Effector memory CD8-positive, alpha-beta T cell (primary cell): ENCODE data around the gene LARP1.
"Not testable (repeated sequence)": the region's sequence is repeated elsewhere in the genome, so short reads cannot be mapped to it uniquely, and the experiment has no call there.

ENCODE experiments used
- ATAC-seq: fragments of 150-1000 bp; cut with Tn5 transposase; replicated peaks from 2 replicates; pipeline ENCODE4 v1.10.0; 2021; ENCODE audit warnings: mild to moderate bottlenecking, moderate library complexity
- DNase-seq, 3 experiments: peaks; one replicate each; pipeline ENCODE4 v3.0.0; 2021
- H3K27ac Mint-ChIP-seq, 2 donors: one replicate each; pipeline ENCODE4 v1.8.0; 2022; ENCODE audit warnings: mild to moderate bottlenecking in 2 of 2, mixed read lengths in 2 of 2, moderate library complexity in 2 of 2
- H3K27me3 Mint-ChIP-seq, 2 donors: one replicate each; pipeline ENCODE4 v1.8.0; 2022; ENCODE audit warnings: mixed read lengths in 2 of 2
- H3K36me3 Mint-ChIP-seq: one replicate; pipeline ENCODE4 v1.8.0; 2022; ENCODE audit warnings: mild to moderate bottlenecking, moderate library complexity, mixed read lengths; ENCODE audit not compliant: insufficient read depth
- H3K4me1 Mint-ChIP-seq, 2 donors: one replicate each; pipeline ENCODE4 v1.8.0; 2022; ENCODE audit warnings: low read depth in 2 of 2, mixed read lengths in 2 of 2
- H3K4me3 Mint-ChIP-seq, 2 donors: one replicate each; pipeline ENCODE4 v1.8.0; 2022; ENCODE audit warnings: mild to moderate bottlenecking in 2 of 2, mixed read lengths in 2 of 2, moderate library complexity in 2 of 2
- H3K9me3 Mint-ChIP-seq, 2 donors: one replicate each; pipeline ENCODE4 v1.8.0; 2022; ENCODE audit warnings: mixed read lengths in 2 of 2

LARP1 gene

GRCh38 chr5:154743812-154744211 lies 11.4 kb upstream of the LARP1 start:
- no peaks in the 10 kb centered on the region for H3K9me3 Mint-ChIP-seq
- no peaks in the 10 kb centered on the region for H3K36me3 Mint-ChIP-seq
- ATAC-seq (no peak), DNase-seq (no peak)
- H3K27me3 Mint-ChIP-seq = no peaks in the 10 kb centered on the region
- H3K27ac Mint-ChIP-seq = no peak overlapping the region
- no peak overlapping the region for H3K4me3 Mint-ChIP-seq
- H3K4me1 Mint-ChIP-seq = no peaks in the 10 kb centered on the region

- ATAC-seq (no peak), DNase-seq (no peak)
- no peaks in the 10 kb centered on the region for H3K36me3 Mint-ChIP-seq
- no peaks in the 10 kb centered on the region for H3K9me3 Mint-ChIP-seq
- no peaks in the 10 kb centered on the region for H3K4me1 Mint-ChIP-seq
- no peak overlapping the region for H3K27ac Mint-ChIP-seq
- H3K4me3 Mint-ChIP-seq = no peak overlapping the region
- H3K27me3 Mint-ChIP-seq = no peaks in the 10 kb centered on the region
These were observed 9.8 kb upstream of the LARP1 start for GRCh38 chr5:154745349-154745748.

GRCh38 chr5:154749491-154749890 lies 5.7 kb upstream of the LARP1 start:
- H3K27me3 Mint-ChIP-seq = no peaks in the 10 kb centered on the region
- no peak overlapping the region for H3K27ac Mint-ChIP-seq
- H3K4me3 Mint-ChIP-seq = no peak overlapping the region
- H3K4me1 Mint-ChIP-seq = peaks cover 8 to 12% of the 10 kb centered on the region in 2 donors
- DNase-seq (no peak), ATAC-seq (no peak)
- no peaks in the 10 kb centered on the region for H3K9me3 Mint-ChIP-seq
- peaks cover 6% of the 10 kb centered on the region for H3K36me3 Mint-ChIP-seq

GRCh38 chr5:154750641-154751040 lies 4.5 kb upstream of the LARP1 start:
- H3K27ac Mint-ChIP-seq, H3K9me3 Mint-ChIP-seq, ATAC-seq, H3K27me3 Mint-ChIP-seq, DNase-seq, H3K4me3 Mint-ChIP-seq, H3K36me3 Mint-ChIP-seq: not testable (repeated sequence)
- H3K4me1 Mint-ChIP-seq = peaks cover 10 to 18% of the 10 kb centered on the region in 2 donors

- Mint-ChIP-seq H3K27ac (no peak overlapping the region), H3K4me1 (peaks cover 14 to 23% of the 10 kb centered on the region in 2 donors), H3K36me3 (peaks cover 14% of the 10 kb centered on the region), H3K9me3 (no peaks in the 10 kb centered on the region), H3K4me3 (no peak overlapping the region), H3K27me3 (no peaks in the 10 kb centered on the region)
- DNase-seq = no peak
- ATAC-seq = no peak
These were observed 3.3 kb upstream of the LARP1 start for GRCh38 chr5:154751854-154752253.

- no peak for DNase-seq
- H3K27ac Mint-ChIP-seq = peak overlapping the region; percentile 91 to 94
These were observed 1.4 kb upstream of the LARP1 start for GRCh38 chr5:154753792-154754191.

GRCh38 chr5:154754460-154755360 lies 467 bp upstream of the LARP1 start:
- peak; percentile 85 for ATAC-seq
- Mint-ChIP-seq H3K4me3 (peak overlapping the region; percentile 75 to 94), H3K4me1 (peaks cover 37 to 46% of the 10 kb centered on the region in 2 donors), H3K9me3 (no peaks in the 10 kb centered on the region), H3K27me3 (no peaks in the 10 kb centered on the region), H3K36me3 (peaks cover 20% of the 10 kb centered on the region), H3K27ac (peak overlapping the region; percentile 91 to 94)
- DNase-seq = peak; percentile 99 to 100 (median 100)

More at GRCh38 chr5:154753792-154754191, 1.4 kb upstream of the LARP1 start:
- Mint-ChIP-seq H3K9me3 (no peaks in the 10 kb centered on the region), H3K27me3 (no peaks in the 10 kb centered on the region), H3K4me3 (peak overlapping the region; percentile 75 to 94), H3K36me3 (peaks cover 20% of the 10 kb centered on the region), H3K4me1 (peaks cover 30 to 38% of the 10 kb centered on the region in 2 donors)
- no peak for ATAC-seq

- Mint-ChIP-seq H3K4me1 (peaks cover 45 to 57% of the 10 kb centered on the region in 2 donors), H3K4me3 (peak overlapping the region; percentile 94 to 97), H3K9me3 (no peaks in the 10 kb centered on the region), H3K27ac (peak overlapping the region; percentile 90 to 97), H3K27me3 (no peaks in the 10 kb centered on the region), H3K36me3 (peaks cover 20% of the 10 kb centered on the region)
- ATAC-seq (no peak), DNase-seq (peak; percentile 10 to 35 (median 12))
These were observed 1.1 kb downstream of the LARP1 start for GRCh38 chr5:154756009-154756867.

- Mint-ChIP-seq H3K27ac (peak overlapping the region; percentile 90 to 97), H3K27me3 (no peaks in the 10 kb centered on the region), H3K36me3 (peaks cover 20% of the 10 kb centered on the region), H3K4me1 (peaks cover 50 to 64% of the 10 kb centered on the region in 2 donors), H3K9me3 (no peaks in the 10 kb centered on the region), H3K4me3 (peak overlapping the region; percentile 94 to 97)
- DNase-seq = peak; percentile 11 to 27 (median 24)
- no peak for ATAC-seq
These were observed 2.0 kb downstream of the LARP1 start for GRCh38 chr5:154756868-154757813.

GRCh38 chr5:154757814-154758406 lies 2.7 kb downstream of the LARP1 start:
- peak overlapping the region; percentile 94 to 97 for H3K4me3 Mint-ChIP-seq
- ATAC-seq (no peak), DNase-seq (peak in 2 of 3 experiments; percentile 6 to 14)
- H3K36me3 Mint-ChIP-seq = peaks cover 20% of the 10 kb centered on the region
- peaks cover 50 to 69% of the 10 kb centered on the region in 2 donors for H3K4me1 Mint-ChIP-seq
- peak overlapping the region; percentile 90 to 97 for H3K27ac Mint-ChIP-seq
- H3K27me3 Mint-ChIP-seq = no peaks in the 10 kb centered on the region
- no peaks in the 10 kb centered on the region for H3K9me3 Mint-ChIP-seq

- peaks cover 20% of the 10 kb centered on the region for H3K36me3 Mint-ChIP-seq
- DNase-seq (no peak), ATAC-seq (no peak)
- peak overlapping the region; percentile 94 to 97 for H3K4me3 Mint-ChIP-seq
- no peaks in the 10 kb centered on the region for H3K27me3 Mint-ChIP-seq
- H3K4me1 Mint-ChIP-seq = peaks cover 50 to 67% of the 10 kb centered on the region in 2 donors
- H3K9me3 Mint-ChIP-seq = no peaks in the 10 kb centered on the region
- peak overlapping the region; percentile 90 to 97 for H3K27ac Mint-ChIP-seq
These were observed 3.3 kb downstream of the LARP1 start for GRCh38 chr5:154758493-154758892.

GRCh38 chr5:154758977-154759376 lies 3.8 kb downstream of the LARP1 start:
- peak overlapping the region; percentile 32 to 90 for H3K27ac Mint-ChIP-seq

More at GRCh38 chr5:154758977-154759376, 3.8 kb downstream of the LARP1 start:
- Mint-ChIP-seq H3K4me3 (peak overlapping the region; percentile 94 to 97), H3K4me1 (peaks cover 50 to 62% of the 10 kb centered on the region in 2 donors), H3K27me3 (no peaks in the 10 kb centered on the region), H3K36me3 (peaks cover 19% of the 10 kb centered on the region), H3K9me3 (no peaks in the 10 kb centered on the region)
- ATAC-seq (no peak), DNase-seq (no peak)
